Gastroesophageal sphincter (tissue), 3 donors: ENCODE measurements around the gene C5AR2.

Experiments
- EP300 ChIP-seq: sonication (generic); formaldehyde crosslinking; IDR thresholded peaks from one replicate; pipeline ENCODE4 v1.6.1; 2017; ENCODE audit warnings: antibody characterized with exemption, mild to moderate bottlenecking
- POLR2A ChIP-seq, 2 donors: fragments of 450-650 bp; IDR thresholded peaks; one replicate each; pipeline ENCODE4 v1.6.1; 2017; ENCODE audit warnings: antibody characterized with exemption in 2 of 2, mild to moderate bottlenecking in 2 of 2, moderate library complexity in 1 of 2
- POLR2AphosphoS5 ChIP-seq: sonication (generic); formaldehyde crosslinking; IDR thresholded peaks from one replicate; pipeline ENCODE4 v1.6.1; 2017; ENCODE audit warnings: antibody characterized with exemption
- TF ChIP-seq, protein P1 (sequence below), 4 experiments: fragments of 200-600 bp in 2 of 4; fragments of 450-650 bp in 2 of 4; sonication (generic) in 1 of 4; IDR thresholded peaks; one replicate each; pipeline ENCODE4 v1.5.1; 2017 to 2019; ENCODE audit warnings: antibody characterized with exemption in 4 of 4, mild to moderate bottlenecking in 2 of 4, moderate library complexity in 2 of 4

DNA sequence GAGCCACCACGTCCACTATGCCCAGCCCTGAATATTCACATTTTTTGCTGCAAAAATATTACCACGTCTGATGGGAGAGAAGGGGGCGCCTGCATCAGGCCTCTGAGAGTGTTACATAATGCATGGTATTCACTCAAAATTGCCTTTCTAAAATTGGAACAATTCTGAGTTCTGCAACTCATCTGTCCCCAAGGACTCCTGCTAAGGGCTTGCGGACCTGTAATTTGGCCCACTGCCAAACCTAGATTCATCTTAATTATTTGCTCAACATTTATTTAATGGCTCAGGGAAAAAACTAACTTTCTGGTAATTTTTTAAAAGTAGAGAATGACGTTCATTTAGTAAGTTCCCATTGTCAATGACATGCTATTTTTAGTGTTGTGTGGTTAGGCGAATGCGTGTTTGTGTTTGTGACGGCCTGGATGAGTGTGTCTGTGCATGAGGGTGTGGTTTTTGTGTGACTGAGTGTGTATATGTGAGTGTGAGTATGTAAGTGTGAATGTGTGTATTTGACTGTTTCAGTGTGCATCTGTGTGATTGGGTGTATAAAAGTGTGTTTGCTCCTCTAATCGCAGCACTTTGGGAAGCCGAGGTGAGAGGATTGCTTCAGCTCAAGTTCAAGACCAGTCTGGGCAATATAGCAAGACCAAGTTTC lies 48.4 kb upstream of the C5AR2 start:
- TF ChIP-seq, protein P1, sequence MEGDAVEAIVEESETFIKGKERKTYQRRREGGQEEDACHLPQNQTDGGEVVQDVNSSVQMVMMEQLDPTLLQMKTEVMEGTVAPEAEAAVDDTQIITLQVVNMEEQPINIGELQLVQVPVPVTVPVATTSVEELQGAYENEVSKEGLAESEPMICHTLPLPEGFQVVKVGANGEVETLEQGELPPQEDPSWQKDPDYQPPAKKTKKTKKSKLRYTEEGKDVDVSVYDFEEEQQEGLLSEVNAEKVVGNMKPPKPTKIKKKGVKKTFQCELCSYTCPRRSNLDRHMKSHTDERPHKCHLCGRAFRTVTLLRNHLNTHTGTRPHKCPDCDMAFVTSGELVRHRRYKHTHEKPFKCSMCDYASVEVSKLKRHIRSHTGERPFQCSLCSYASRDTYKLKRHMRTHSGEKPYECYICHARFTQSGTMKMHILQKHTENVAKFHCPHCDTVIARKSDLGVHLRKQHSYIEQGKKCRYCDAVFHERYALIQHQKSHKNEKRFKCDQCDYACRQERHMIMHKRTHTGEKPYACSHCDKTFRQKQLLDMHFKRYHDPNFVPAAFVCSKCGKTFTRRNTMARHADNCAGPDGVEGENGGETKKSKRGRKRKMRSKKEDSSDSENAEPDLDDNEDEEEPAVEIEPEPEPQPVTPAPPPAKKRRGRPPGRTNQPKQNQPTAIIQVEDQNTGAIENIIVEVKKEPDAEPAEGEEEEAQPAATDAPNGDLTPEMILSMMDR (IDR thresholded peaks at IDR 0.05): no peak
- TF ChIP-seq POLR2AphosphoS5 (no peak), POLR2A (IDR thresholded peaks at IDR 0.05) (no peak), EP300 (no peak)
